T-helper 2 cell (primary cell): Measurements from ENCODE around the gene TSPAN2.

Experiments
- DNase-seq, 5 experiments: peaks; one replicate each; pipeline versions ENCODE4 v3.0.0 to v3.0.0-alpha.2; 2012 to 2022

Gene TSPAN2

DNA sequence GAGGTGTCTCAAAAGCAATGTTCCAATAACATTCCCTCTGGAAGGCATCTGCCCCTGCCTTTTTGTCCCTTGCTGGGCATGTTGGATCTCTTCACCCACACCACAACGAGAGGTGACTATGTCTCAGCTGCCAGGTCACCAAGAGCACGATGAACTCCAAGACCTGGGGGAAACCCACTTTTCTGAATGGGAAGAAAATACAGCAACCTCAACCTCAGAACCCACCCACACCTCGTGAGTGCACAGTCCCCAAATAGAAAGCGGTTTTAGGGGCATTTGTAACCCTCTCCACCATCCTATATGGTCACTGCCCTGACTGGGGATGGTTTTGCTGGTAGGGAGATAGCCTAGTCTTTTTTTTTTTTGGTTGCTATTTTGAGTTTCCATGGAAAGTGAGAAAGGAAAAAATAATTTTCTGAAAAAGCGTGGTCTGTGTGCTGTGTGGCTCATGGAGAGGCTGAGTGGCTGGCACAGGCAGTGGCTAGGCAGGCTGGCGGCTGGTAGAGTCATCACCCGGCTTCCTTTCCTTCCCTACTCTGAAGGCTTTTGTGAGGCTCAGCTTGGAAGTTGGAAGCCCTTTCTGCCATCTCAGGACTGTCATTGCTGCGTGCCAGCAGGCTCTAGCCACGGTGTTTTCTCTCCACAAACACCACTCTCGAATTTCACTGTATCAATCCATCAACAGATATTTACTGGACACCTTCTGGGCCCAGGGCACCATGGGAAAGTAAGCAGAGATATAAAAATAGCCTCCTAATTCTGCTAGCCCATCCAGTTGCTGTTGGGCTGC lies 15.8 kb downstream of the TSPAN2 start:
- no peak for DNase-seq

DNA sequence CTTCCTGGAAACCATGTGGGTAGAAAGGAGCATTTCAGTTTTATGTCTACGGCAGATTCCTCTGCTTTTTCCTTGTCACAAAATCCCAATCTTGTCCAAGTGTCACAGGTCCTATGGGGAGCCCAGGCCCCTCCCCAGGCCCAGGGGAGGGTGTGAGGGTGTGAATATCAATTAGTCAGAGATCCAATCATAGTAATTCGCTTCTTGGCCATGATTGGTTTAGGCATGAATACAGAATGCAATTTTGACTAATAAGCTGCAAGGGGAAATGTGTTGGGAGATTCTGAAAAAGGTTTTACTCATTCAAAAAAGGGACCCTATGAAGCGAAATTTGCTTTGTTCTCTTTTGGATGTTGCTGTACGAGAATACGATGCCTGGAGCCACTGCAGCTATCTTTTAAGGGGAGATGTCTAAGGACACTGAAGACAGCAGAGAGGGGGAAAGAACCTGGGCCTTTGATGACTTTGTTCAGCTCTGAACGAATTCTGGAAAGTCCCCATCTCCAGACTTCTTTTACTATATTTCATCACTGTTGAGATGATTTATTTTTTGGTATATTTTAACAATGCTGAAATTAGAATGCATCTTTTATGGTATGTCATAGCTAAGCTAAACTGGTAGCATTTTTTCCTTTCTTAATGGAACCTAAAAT lies 18.2 kb downstream of the TSPAN2 start:
- no peak for DNase-seq

- no peak for DNase-seq
These were observed 19.5 kb downstream of the TSPAN2 start for GRCh38 chr1:115069659-115070308.

GRCh38 chr1:115068826-115069585 lies 20.3 kb downstream of the TSPAN2 start:
- DNase-seq = no peak

GRCh38 chr1:115067161-115067859 lies 22.0 kb downstream of the TSPAN2 start:
- DNase-seq = no peak

GRCh38 chr1:115065021-115065420 lies 24.3 kb downstream of the TSPAN2 start:
- DNase-seq = no peak

GRCh38 chr1:115064461-115064860 lies 24.8 kb downstream of the TSPAN2 start:
- no peak for DNase-seq

- peak in 3 of 5 experiments; percentile 37 to 94 (median 70) for DNase-seq
These were observed 25.9 kb downstream of the TSPAN2 start for GRCh38 chr1:115063228-115063901.

DNA sequence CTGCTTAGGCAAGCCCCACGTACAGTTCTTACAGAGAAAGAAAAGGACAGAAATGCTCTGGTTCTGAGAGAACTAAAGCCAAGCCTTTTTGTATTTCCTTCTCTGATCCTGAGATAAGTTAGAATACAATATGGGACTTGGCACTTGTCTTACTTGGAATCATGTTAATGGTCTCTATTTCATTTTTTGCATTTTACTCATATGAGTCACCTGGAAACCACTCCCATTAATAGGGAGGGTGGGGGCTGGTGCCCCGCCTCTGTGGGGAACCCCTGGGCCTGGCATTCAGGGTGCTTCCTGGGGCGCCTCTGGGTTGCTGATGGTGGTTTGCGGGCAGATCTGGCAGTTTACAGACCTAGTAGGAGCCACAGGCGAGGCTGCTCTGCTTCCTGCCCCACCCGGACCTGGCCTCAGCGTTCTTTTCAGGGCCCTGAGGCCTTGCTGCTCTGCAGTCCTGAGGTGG lies 26.7 kb downstream of the TSPAN2 start:
- DNase-seq = peak; percentile 77 to 99 (median 93)

GRCh38 chr1:115060501-115060900 lies 28.8 kb downstream of the TSPAN2 start:
- DNase-seq = no peak

DNA sequence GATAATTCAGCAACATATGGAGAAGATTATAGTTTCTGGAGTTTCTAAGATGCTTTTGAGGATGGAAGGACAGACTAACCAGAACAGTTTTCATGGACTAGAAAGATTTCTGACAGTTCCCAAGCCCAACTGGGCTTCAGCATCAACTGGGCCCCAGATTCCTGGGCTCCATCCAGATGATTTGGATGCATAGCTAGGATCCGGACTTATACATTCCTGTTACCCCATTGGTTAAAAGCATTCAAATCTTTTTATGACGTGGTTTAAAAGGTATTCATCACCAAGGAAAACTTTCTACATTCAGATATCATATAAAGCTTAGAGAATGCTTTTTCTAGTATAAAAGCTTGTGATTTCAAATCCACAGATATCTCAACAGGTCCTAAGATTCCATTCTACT lies 30.0 kb downstream of the TSPAN2 start:
- no peak for DNase-seq

- DNase-seq = no peak
These were observed 31.5 kb downstream of the TSPAN2 start for GRCh38 chr1:115057661-115058254.

DNA sequence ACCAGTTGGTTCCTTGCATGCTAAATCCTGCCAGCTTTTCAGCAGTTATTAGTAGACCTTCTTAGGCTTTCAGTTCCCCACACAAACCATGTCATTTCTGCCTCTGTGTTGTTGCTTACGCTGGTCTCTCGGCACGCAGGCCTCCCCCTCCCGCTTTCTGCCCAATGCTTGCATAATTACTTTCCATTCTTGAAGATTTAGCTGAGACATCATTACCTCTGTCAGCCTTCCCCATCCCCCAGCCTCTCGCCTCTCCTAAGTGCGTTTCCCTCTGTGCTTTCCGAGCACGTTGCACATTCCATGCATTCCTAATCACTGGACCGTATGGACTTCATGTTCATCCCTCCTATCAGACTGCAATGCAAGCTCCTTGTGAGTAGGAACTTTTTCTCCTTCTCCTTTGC lies 32.9 kb downstream of the TSPAN2 start:
- no peak for DNase-seq

DNA sequence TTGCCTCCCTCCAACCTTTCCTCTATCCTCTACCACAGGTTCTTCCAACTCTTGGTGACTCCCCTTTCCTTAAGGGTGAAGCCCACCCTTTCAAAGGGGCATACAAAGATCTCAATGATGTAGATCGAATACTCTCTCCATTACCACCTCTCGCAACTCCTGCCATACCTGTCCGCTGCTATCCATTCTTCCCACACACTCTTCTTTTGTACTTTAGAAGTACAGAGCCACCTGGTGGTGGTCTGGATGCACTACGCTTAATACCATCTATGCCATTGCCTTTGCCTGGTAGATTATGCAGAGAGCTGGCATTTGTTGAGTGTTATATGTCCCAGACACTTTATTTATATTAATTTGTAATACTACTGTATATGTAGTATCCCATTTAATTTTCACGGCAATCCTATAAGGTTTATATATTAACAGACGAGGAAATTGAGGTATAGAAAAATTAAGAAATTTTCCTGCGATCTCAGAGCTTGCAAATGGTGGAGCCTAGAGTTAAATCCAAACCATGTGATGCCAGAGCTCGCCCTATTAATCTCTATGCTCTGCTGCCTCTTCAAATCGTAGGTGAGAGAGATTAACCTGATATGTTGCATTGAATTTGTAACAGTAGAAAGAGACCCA lies 36.7 kb downstream of the TSPAN2 start:
- DNase-seq = peak in 4 of 5 experiments; percentile 26 to 63 (median 40)

GRCh38 chr1:115051850-115052249 lies 37.5 kb downstream of the TSPAN2 start:
- no peak for DNase-seq

DNA sequence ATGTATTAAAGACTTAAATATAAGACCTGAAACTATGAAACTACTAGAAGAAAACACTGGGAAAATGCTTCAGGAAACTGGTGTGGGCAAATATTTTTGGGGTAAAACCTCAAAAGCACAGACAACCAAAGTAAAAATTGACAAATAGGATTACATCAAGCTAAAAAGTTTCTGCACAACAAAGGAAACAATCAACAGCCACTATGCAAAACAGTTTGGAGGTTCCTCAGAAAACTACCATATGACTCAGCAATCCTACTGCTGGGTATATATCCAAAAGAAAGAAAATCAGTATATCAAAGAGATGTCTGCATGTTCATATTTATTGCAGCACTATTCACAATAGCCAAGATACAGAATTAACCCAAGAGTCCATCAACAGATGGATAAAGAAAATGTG lies 42.6 kb downstream of the TSPAN2 start:
- DNase-seq = peak in 1 of 5 experiments; percentile 35

DNA sequence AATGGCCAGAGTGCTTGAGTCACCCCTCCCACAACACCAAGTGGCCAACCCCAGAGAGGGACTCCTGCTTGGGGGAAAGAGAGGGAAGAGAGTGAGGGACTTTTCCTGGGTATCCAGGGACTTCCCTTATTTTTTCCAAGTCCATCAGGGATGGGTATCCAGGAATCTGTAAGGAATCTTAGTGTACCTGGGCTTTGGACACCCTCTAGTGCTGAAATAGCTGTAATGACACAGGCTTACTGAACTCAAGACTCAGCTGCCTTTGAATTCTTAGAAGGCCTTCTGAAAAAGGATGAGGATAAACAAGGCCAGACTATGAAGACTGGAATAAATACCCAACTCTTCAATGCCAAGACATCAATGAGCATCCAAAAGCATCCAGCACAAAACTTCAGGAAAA lies 47.6 kb downstream of the TSPAN2 start:
- DNase-seq = no peak

DNA sequence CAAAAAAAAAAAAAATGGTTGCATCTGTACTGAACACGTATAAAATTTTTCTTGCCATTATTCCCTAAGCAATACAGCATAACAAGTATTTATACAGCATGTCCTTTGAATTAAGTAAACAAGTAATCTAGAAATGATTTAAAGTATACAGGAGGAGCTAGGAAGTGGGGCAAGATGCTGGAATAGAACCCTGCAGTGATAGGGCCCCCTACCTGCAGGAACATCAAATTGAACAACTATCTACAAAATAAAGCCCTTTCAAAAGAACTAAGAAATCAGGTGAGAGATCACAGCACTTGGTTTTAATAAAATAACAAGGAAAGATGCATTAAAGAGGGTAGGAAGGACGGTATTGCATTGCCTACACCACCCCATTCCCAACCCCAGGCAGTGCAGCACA lies 48.8 kb downstream of the TSPAN2 start:
- no peak for DNase-seq

DNA sequence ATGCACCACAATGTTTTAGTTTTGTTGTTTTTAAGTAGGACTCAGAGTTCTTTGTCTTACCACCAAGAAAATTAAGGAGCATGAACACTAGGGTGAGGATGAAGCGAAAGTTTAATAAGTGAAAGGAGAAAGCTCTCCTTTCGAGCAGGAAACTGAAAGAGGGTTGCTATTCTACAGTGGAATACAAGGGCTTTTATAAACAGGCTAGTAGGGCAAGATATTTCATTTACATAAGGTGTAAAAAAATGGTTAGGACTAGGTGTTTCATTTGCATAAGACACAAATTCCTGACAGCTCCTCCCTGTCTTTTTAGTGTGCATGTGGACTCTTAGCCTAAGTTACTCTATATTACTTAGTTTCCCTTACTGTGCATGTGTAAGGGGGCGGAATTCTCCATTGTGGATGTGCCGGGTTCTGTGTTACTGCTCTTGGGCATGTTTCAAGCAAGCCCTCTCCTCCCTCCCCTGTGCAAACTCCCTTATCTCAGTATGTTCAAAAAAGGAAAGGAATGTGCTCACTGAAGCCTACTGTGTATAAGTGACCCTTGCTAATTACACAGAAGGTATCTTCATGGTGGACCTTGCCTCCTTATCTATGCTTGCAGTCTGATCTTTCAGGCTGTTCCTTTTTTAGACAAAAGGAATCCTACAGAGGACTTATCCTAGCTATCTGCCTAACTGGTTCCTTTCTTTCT lies 52.3 kb downstream of the TSPAN2 start:
- no peak for DNase-seq

DNA sequence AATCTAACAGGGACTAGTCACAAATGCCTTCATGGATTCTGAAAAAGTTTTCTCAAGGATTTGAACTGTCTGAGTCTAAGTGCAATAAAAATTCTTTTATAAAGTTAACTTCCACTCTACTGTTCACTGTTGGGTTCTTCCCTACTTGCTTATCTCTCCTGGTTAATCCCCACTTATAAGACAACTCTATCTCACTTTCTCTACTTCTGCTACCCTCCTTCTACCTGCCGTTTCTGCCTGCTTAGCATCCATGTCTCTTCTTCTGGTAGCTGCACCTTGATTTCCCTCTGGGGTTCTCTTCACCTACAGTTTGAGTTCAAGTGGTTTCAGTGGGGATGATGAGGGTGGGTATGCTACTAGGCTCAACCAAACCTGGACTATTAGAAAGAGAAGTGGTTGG lies 53.7 kb downstream of the TSPAN2 start:
- DNase-seq = no peak
